ENCODE measurements around the gene TMEM182. TPM values are rescaled to one million over a fixed set of nuclear protein-coding genes. Genes with fewer than 3 reads are reported as not detected.

TMEM182 gene
- total and polyA plus RNA-seq, 2 of the 4 experiments (the other 2 are of a cell fraction), result 1.3 to 1.4 TPM

DNA sequence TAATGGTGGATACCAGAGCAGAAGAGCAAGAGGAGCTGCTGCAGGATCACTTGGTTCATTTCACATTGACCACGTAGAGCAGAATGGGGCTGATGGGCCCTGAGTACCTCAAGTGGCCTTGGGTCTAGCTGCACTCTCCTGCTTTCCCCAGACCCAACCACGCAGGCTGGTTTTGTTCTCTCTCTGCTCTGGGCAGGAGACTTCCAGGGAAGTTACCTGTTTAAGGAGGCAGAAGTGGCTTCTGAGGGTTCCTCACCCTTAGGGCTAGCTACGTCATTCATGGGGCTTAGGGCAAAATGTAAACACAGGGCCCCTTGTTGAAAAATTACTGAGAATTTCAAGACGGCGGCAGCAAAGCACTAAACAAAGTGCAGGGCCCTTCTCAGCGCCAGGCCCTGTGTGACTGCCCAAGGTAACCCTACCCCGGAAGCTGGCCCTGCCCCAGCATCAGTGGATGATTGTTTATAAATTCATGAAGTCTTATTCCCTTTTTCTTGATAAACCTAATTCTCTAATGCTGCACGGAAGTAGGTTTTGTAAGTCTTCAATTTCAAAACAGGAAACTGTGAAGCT lies 75.9 kb downstream of the TMEM182 start:
- Histone ChIP-seq H2AFZ (replicated peaks; ENCODE audit: low read length, poor library complexity) (no peak overlapping the region), H3K27me3 (ENCODE audit: control insufficient read depth, insufficient read depth, low read length) (no peaks in the 10 kb centered on the region), H3K9me3 (ENCODE audit: control insufficient read depth, insufficient read depth, low read length) (no peaks in the 10 kb centered on the region), H3K14ac (replicated peaks; ENCODE audit: low read depth, low read length) (no peak overlapping the region), H2BK20ac (ENCODE audit: low read depth, low read length) (no peak overlapping the region), H3K18ac (ENCODE audit: low read depth, low read length) (no peak overlapping the region), H3K36me3 (ENCODE audit: control insufficient read depth, insufficient read depth, low read length) (no peaks in the 10 kb centered on the region), H3K4me3 (ENCODE audit: insufficient read depth, low read depth, low read length) (no peak overlapping the region), H2AK5ac (ENCODE audit: low read depth, low read length) (no peak overlapping the region), H3K56ac (ENCODE audit: extremely low read depth, insufficient read depth, low read length) (no peak overlapping the region), H4K20me1 (ENCODE audit: insufficient read depth, low read length) (no peaks in the 10 kb centered on the region), H3K23ac (ENCODE audit: low read depth, low read length) (no peak overlapping the region), H3K9ac (ENCODE audit: low read depth, low read length) (no peak overlapping the region), H3K4ac (ENCODE audit: low read depth, low read length) (no peak overlapping the region), H2BK5ac (ENCODE audit: low read depth, low read length, poor library complexity, severe bottlenecking) (no peak overlapping the region), H4K8ac (ENCODE audit: low read depth in 2 of 2, low read length in 2 of 2) (no peak overlapping the region), H3K4me2 (ENCODE audit: low read depth, low read length) (no peak overlapping the region), H3K4me1 (ENCODE audit: control insufficient read depth, insufficient read depth, low read length) (no peaks in the 10 kb centered on the region), H4K5ac (ENCODE audit: low read depth, low read length) (no peak overlapping the region), H3K27ac (ENCODE audit: insufficient read depth, low read length) (no peak overlapping the region), H2AK9ac (replicated peaks; ENCODE audit: low read depth, low read length, poor library complexity) (no peak overlapping the region), H3K79me1 (ENCODE audit: low read depth in 1 of 2, low read length in 2 of 2) (no peaks in the 10 kb centered on the region), H4K91ac (ENCODE audit: insufficient read depth, low read depth, low read length) (no peak overlapping the region), H2BK120ac (ENCODE audit: low read depth, low read length) (no peak overlapping the region), H3K9me1 (ENCODE audit: insufficient read depth, low read length) (no peaks in the 10 kb centered on the region), H2BK15ac (ENCODE audit: low read depth, low read length) (no peak overlapping the region)
- DNase-seq (no peak), ATAC-seq (ENCODE audit: low read depth) (no peak)
- TF ChIP-seq BHLHE40 (IDR thresholded peaks at IDR 0.05; ENCODE audit: low read depth, low read length) (no peak), RFX5 (IDR thresholded peaks at IDR 0.05; ENCODE audit: low read depth, low read length) (no peak)
- TF ChIP-seq, protein P1, sequence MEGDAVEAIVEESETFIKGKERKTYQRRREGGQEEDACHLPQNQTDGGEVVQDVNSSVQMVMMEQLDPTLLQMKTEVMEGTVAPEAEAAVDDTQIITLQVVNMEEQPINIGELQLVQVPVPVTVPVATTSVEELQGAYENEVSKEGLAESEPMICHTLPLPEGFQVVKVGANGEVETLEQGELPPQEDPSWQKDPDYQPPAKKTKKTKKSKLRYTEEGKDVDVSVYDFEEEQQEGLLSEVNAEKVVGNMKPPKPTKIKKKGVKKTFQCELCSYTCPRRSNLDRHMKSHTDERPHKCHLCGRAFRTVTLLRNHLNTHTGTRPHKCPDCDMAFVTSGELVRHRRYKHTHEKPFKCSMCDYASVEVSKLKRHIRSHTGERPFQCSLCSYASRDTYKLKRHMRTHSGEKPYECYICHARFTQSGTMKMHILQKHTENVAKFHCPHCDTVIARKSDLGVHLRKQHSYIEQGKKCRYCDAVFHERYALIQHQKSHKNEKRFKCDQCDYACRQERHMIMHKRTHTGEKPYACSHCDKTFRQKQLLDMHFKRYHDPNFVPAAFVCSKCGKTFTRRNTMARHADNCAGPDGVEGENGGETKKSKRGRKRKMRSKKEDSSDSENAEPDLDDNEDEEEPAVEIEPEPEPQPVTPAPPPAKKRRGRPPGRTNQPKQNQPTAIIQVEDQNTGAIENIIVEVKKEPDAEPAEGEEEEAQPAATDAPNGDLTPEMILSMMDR (conservative IDR thresholded peaks at IDR 0.05; ENCODE audit: low read depth, low read length), result no peak
- TF ChIP-seq, protein P2, sequence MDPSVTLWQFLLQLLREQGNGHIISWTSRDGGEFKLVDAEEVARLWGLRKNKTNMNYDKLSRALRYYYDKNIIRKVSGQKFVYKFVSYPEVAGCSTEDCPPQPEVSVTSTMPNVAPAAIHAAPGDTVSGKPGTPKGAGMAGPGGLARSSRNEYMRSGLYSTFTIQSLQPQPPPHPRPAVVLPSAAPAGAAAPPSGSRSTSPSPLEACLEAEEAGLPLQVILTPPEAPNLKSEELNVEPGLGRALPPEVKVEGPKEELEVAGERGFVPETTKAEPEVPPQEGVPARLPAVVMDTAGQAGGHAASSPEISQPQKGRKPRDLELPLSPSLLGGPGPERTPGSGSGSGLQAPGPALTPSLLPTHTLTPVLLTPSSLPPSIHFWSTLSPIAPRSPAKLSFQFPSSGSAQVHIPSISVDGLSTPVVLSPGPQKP (IDR thresholded peaks at IDR 0.05; ENCODE audit: borderline replicate concordance, low read depth, low read length), result no peak
- WGBS, 2 experiments (ENCODE audit: extremely low coverage in 2 of 2, insufficient read length in 1 of 2), result 40% methylated on average over 1 of the region's 8 CpGs; no CpG with 5 or more reads in 1 of the 2 experiments
- ChIA-PET CTCF (no interaction called here), POLR2A (ENCODE audit: unreplicated experiment) (no interaction called here)
- dilution Hi-C loops (cut with HindIII; ENCODE audit: low sequenced_read_pairs, unreplicated experiment), result no loop called here
- intact Hi-C loops (cut with micrococcal nuclease), result no loop called here
- no TSS peak for BruUV-seq (replicated peaks)
- in situ Hi-C loops (cut with MboI; ENCODE audit: low sequenced_read_pairs), result no loop called here

Data from IMR-90 (cell line).